Measurements from ENCODE around the gene CD7. TPM values are rescaled to one million over a fixed set of nuclear protein-coding genes. Genes with fewer than 3 reads are reported as not detected.

The CD7 gene
- total and polyA plus RNA-seq, 7 donors: 0.60 to 38.3 (median 4.3) TPM; not detected in 2

DNA sequence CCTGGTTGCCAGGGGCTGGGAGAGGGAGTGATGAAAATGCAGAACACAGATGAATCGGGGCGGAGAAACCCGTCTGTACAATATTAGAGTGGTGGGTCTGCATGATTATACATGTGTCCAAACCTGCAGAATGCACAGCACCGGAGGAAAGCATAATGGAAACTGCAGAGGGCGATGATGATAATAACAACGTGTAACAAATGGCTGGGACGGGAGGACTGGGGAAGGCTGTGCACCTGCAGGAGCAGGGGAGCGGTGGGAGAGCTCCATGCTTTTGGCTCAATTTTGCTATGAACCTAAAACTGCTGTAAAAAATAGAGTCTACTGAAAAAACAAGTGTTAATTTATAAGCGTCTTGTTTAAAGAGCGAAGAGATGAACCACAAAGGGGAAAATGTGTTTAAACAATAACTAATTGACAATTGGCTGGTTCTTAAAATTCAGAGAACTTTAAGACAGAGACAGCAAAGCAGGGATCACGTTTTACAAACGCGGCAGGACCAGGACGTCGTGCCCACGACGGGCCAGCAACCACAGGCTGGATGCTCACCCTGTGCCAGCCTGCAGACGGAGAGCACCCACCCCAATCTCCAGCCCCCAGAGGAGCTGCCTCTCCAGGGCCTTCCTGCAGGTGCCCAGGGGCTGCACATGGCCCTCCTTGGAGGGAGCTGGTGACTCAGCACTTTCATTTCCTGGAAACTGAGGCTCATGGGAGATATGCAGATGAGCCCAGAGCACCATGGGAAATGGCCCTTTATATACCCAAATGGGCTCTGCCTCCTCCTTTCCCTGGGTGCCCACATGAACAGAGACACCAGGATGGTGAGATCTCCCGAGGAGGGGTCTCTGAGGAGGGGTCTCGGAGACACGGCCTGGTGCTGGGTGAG is 41.3 kb upstream of the CD7 start, which contains the start of gene TEX19:
Gene TEX19, plus strand, starts transcription at position 783 of the 886 bp plus-strand sequence. CDS start 2,904 bp downstream, outside the sequence.
- intact Hi-C loops (cut with DNase I): loop anchor here (10.0 kb wide), 1 partner anchor 276 kb away; no protein-coding TSS in a partner anchor
- Histone ChIP-seq H3K27me3 (peaks cover 0 to 34% (median 13%) of the 10 kb centered on the region in 3 donors), H3K36me3 (no peaks in the 10 kb centered on the region), H3K4me1 (peaks cover 0 to 13% (median 7%) of the 10 kb centered on the region in 4 donors), H3K9me3 (no peaks in the 10 kb centered on the region), H3K4me3 (no peak within 1 kb of the TSS), H3K27ac (no peak within 1 kb of the TSS)
- TF ChIP-seq POLR2AphosphoS5 (IDR thresholded peaks at IDR 0.05) (no peak), POLR2A (IDR thresholded peaks at IDR 0.05) (no peak), EP300 (IDR thresholded peaks at IDR 0.05) (no peak)
- TF ChIP-seq, protein P1, sequence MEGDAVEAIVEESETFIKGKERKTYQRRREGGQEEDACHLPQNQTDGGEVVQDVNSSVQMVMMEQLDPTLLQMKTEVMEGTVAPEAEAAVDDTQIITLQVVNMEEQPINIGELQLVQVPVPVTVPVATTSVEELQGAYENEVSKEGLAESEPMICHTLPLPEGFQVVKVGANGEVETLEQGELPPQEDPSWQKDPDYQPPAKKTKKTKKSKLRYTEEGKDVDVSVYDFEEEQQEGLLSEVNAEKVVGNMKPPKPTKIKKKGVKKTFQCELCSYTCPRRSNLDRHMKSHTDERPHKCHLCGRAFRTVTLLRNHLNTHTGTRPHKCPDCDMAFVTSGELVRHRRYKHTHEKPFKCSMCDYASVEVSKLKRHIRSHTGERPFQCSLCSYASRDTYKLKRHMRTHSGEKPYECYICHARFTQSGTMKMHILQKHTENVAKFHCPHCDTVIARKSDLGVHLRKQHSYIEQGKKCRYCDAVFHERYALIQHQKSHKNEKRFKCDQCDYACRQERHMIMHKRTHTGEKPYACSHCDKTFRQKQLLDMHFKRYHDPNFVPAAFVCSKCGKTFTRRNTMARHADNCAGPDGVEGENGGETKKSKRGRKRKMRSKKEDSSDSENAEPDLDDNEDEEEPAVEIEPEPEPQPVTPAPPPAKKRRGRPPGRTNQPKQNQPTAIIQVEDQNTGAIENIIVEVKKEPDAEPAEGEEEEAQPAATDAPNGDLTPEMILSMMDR (IDR thresholded peaks at IDR 0.05): no peak
- 58 to 60% methylated on average over 21 of the region's 21 CpGs for WGBS, 2 donors
- DNase-seq: no peak

DNA sequence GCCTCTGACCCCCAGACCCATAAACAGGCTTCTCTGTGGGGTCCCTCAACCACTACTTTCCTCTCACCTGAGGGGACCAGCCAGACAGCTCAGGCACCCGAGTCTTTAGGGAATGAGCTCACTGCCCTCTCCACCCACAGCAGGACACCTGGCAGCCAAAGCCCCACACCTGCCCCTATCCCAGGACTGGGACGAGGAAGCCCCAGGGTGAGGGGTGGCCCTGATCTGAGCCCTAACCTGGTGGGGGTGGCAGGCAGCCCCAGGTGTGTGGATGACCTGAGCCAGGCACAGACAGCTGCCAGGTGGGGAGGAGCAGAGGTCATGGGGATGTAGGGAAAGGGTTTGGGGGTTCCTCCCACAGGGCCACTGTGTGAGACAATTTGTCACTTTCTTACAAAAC is 40.0 kb upstream of the CD7 start:
- no peak overlapping the region for H3K27ac ChIP-seq
- H3K36me3 ChIP-seq: no peaks in the 10 kb centered on the region
- TF ChIP-seq POLR2AphosphoS5 (IDR thresholded peaks at IDR 0.05) (no peak), POLR2A (IDR thresholded peaks at IDR 0.05) (no peak), EP300 (IDR thresholded peaks at IDR 0.05) (no peak)
- TF ChIP-seq, protein P1 (IDR thresholded peaks at IDR 0.05): no peak
- DNase-seq: no peak
- no peaks in the 10 kb centered on the region for H3K9me3 ChIP-seq
- H3K27me3 ChIP-seq: peaks cover 0 to 34% (median 13%) of the 10 kb centered on the region in 3 donors
- H3K4me1 ChIP-seq: peaks cover 0 to 13% (median 7%) of the 10 kb centered on the region in 4 donors
- 45 to 69% methylated on average over 2 of the region's 2 CpGs for WGBS, 2 donors
- H3K4me3 ChIP-seq: no peak overlapping the region
- intact Hi-C loops (cut with DNase I): loop anchor here (10.0 kb wide), 1 partner anchor 277 kb away; no protein-coding TSS in a partner anchor

DNA sequence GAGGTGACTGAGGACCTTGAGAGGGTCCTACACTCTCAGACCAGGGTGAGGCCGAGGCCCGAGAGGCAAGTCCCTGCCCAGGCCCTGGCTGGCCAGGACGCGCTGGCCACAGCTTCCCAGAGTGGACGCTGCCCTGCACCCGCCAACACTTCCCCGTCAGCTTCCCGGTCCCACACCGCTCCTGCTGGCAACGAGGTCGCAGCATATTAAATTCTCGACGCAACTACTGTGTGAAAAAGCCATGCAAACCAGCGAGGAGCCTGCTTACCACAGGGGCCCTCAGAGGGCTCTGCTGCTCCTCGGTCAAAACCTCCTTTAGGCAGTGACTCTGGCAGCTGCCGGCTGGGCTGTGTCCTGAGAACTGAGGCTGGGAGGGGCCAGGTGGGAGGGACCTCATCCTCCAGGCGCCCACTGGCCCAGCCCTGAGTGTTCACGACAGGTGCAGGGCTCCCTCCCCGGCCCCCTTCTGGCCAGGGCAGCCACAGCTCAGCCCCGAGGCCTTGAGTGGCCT is 39.5 kb upstream of the CD7 start:
- Histone ChIP-seq H3K27ac (no peak overlapping the region), H3K36me3 (no peaks in the 10 kb centered on the region), H3K4me1 (peaks cover 0 to 13% (median 9%) of the 10 kb centered on the region in 4 donors), H3K4me3 (no peak overlapping the region), H3K9me3 (no peaks in the 10 kb centered on the region), H3K27me3 (peaks cover 0 to 34% (median 13%) of the 10 kb centered on the region in 3 donors)
- no peak for DNase-seq
- intact Hi-C loops (cut with DNase I): loop anchor here (10.0 kb wide), 1 partner anchor 278 kb away; no protein-coding TSS in a partner anchor
- 17 to 52% methylated on average over 20 of the region's 20 CpGs for WGBS, 2 donors
- TF ChIP-seq, protein P1 (IDR thresholded peaks at IDR 0.05): no peak
- TF ChIP-seq POLR2A (IDR thresholded peaks at IDR 0.05) (no peak), EP300 (IDR thresholded peaks at IDR 0.05) (no peak), POLR2AphosphoS5 (IDR thresholded peaks at IDR 0.05) (no peak)

DNA sequence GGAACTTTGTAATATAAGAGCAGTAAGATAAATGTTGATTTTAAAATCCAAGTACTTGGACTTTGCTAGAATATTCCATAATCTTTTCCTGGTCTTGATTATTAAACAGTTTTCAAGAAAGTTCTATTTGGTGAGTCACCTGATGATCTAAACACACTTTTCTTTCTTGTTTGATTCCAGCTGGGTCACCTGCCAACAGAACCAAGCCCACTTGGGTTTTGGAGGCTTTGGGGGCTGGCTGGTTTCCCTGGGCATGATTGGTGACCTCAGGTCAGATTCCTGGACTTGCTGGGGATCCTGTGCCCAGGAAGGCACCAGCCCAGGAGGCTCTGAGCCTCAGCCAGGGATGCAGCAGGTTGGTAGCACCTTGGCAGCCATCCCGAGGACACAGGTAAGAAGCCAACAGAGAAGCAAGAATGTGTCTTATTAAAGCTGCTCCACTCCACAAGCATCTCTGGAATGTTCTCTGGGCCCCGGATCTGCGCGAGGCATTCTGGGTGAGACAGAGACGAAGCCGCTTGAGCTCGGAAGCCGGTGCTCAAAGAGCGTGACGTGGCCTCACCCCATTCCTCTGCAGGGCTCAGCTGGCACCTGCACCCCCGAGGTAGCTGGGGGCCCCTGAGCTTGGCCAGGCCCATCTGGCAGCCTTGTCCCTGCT is 38.5 kb upstream of the CD7 start:
- no peaks in the 10 kb centered on the region for H3K9me3 ChIP-seq
- TF ChIP-seq EP300 (IDR thresholded peaks at IDR 0.05) (no peak), POLR2AphosphoS5 (IDR thresholded peaks at IDR 0.05) (no peak), POLR2A (IDR thresholded peaks at IDR 0.05) (no peak)
- TF ChIP-seq, protein P1 (IDR thresholded peaks at IDR 0.05): no peak
- 72 to 83% methylated on average over 11 of the region's 11 CpGs for WGBS, 2 donors
- no peak overlapping the region for H3K4me3 ChIP-seq
- peaks cover 0 to 37% (median 13%) of the 10 kb centered on the region in 3 donors for H3K27me3 ChIP-seq
- DNase-seq: no peak
- intact Hi-C loops (cut with DNase I): loop anchor here (10.0 kb wide), 1 partner anchor 279 kb away; no protein-coding TSS in a partner anchor
- no peaks in the 10 kb centered on the region for H3K36me3 ChIP-seq
- peaks cover 0 to 15% (median 10%) of the 10 kb centered on the region in 4 donors for H3K4me1 ChIP-seq
- H3K27ac ChIP-seq: peak overlapping the region in 1 of 4 donors; percentile 42
